T-helper 17 cell (primary cell): ENCODE measurements around the gene KCNJ9. TPM values are rescaled to one million over a fixed set of nuclear protein-coding genes. Genes with fewer than 3 reads are reported as not detected.
A peak's percentile ranks its signal among the peaks of the same experiment; 100 is the strongest.
"Not testable (repeated sequence)": the region's sequence is repeated elsewhere in the genome, so short reads cannot be mapped to it uniquely, and the experiment has no call there.

Experiments
- ATAC-seq: fragments of 150-1000 bp; cut with Tn5 transposase; 2 replicates; pipeline ENCODE4 v1.10.0; 2021; ENCODE audit warnings: mild to moderate bottlenecking, moderate library complexity
- DNase-seq, 3 donors: peaks; one replicate each; pipeline versions ENCODE4 v3.0.0 to v3.0.0-alpha.2; 2020 to 2021
- H3K9me3 ChIP-seq: one replicate; pipeline ENCODE4 v1.7.0; 2013; ENCODE audit warnings: low read length, mild to moderate bottlenecking; ENCODE audit not compliant: control insufficient read depth, poor library complexity, severe bottlenecking
- H3K27ac Mint-ChIP-seq: one replicate; pipeline ENCODE4 v1.8.0; 2022; ENCODE audit warnings: mild to moderate bottlenecking, moderate library complexity, mixed read lengths
- H3K27me3 Mint-ChIP-seq: one replicate; pipeline ENCODE4 v1.8.0; 2022; ENCODE audit warnings: mixed read lengths
- H3K36me3 Mint-ChIP-seq: one replicate; pipeline ENCODE4 v1.8.0; 2022; ENCODE audit warnings: low read depth, mixed read lengths
- H3K4me1 Mint-ChIP-seq: one replicate; pipeline ENCODE4 v1.8.0; 2022; ENCODE audit warnings: mild to moderate bottlenecking, mixed read lengths
- H3K4me3 Mint-ChIP-seq: one replicate; pipeline ENCODE4 v1.8.0; 2022; ENCODE audit warnings: mild to moderate bottlenecking, moderate library complexity, mixed read lengths
- total RNA-seq, 4 donors: library from RNA in 2 of 4; stranded (reverse) in 2 of 4; gene quantifications; one replicate each; pipeline ENCODE4 v1.2.3 and lab custom pipeline; 2022 to 2026

Gene KCNJ9
- total RNA-seq, 2 donors from 2014 or later: not detected

GRCh38 chr1:160105155-160105554 lies 23.8 kb downstream of the KCNJ9 start:
- Mint-ChIP-seq H3K4me1 (peaks cover 15% of the 10 kb centered on the region), H3K27ac (no peak overlapping the region), H3K4me3 (no peak overlapping the region), H3K27me3 (peaks cover 14% of the 10 kb centered on the region), H3K36me3 (no peaks in the 10 kb centered on the region)
- H3K9me3 ChIP-seq: no peaks in the 10 kb centered on the region
- ATAC-seq (no peak), DNase-seq (no peak)

- Mint-ChIP-seq H3K4me1 (peaks cover 7% of the 10 kb centered on the region), H3K4me3 (no peak overlapping the region), H3K27ac (no peak overlapping the region), H3K36me3 (no peaks in the 10 kb centered on the region), H3K27me3 (peaks cover 24% of the 10 kb centered on the region)
- DNase-seq (no peak), ATAC-seq (no peak)
- H3K9me3 ChIP-seq: no peaks in the 10 kb centered on the region
Observed at GRCh38 chr1:160107512-160107911, 26.2 kb downstream of the KCNJ9 start.

DNA sequence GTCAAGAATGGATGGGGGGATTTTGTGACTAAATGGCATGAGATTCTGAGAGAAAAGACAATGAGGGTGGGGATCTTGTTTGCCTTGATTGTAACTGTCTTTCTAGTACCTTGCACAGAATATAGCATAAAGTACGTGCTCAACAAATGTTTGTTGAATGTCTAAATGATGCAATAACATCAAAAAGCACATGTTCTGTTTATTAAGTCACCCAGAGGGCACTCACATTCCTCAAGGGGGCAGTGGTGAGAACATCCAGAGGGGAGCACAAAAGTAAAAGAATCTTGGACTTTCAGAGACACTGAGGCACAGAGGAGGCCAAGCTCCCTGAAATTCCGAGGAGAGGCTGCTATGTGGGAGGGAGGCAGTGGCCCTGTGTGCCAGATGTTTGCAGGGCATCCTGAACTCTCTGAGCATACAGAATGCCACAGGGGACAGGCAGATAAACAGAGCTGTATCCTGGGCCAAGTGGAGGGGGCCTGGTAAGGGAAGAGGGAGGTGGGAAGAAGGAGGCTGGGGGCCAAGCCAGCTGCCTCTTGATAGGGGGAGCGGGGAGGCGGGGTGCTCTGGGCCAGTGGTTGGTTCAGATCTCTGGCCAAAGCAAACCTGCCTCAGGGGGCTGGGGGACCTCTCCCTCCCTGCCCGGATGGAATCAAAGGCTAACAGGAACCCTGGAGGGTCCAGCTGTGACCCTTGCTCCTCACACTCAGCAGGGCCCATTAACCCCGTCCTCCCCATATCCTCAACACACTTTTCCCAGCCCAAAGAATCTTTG lies 27.7 kb downstream of the KCNJ9 start:
- no peaks in the 10 kb centered on the region for H3K9me3 ChIP-seq
- no peaks in the 10 kb centered on the region for H3K36me3 Mint-ChIP-seq

GRCh38 chr1:160109686-160110085 lies 28.3 kb downstream of the KCNJ9 start:
- DNase-seq: no peak
- no peak for ATAC-seq
- peaks cover 1% of the 10 kb centered on the region for H3K36me3 Mint-ChIP-seq
- H3K27ac Mint-ChIP-seq: no peak overlapping the region
- no peak overlapping the region for H3K4me3 Mint-ChIP-seq
- H3K9me3 ChIP-seq: no peaks in the 10 kb centered on the region
- H3K27me3 Mint-ChIP-seq: peaks cover 41% of the 10 kb centered on the region
- peaks cover 9% of the 10 kb centered on the region for H3K4me1 Mint-ChIP-seq

More for the DNA sequence above, 27.7 kb downstream of the KCNJ9 start:
- Mint-ChIP-seq H3K4me3 (no peak overlapping the region), H3K4me1 (peaks cover 8% of the 10 kb centered on the region), H3K27ac (no peak overlapping the region), H3K27me3 (peaks cover 35% of the 10 kb centered on the region)
- DNase-seq (no peak), ATAC-seq (peak; percentile 59)

GRCh38 chr1:160111462-160111861 lies 30.1 kb downstream of the KCNJ9 start:
- H3K27ac Mint-ChIP-seq, H3K9me3 ChIP-seq, H3K4me3 Mint-ChIP-seq, ATAC-seq, H3K36me3 Mint-ChIP-seq, DNase-seq, H3K4me1 Mint-ChIP-seq: not testable (repeated sequence)
- H3K27me3 Mint-ChIP-seq: peaks cover 52% of the 10 kb centered on the region

DNA sequence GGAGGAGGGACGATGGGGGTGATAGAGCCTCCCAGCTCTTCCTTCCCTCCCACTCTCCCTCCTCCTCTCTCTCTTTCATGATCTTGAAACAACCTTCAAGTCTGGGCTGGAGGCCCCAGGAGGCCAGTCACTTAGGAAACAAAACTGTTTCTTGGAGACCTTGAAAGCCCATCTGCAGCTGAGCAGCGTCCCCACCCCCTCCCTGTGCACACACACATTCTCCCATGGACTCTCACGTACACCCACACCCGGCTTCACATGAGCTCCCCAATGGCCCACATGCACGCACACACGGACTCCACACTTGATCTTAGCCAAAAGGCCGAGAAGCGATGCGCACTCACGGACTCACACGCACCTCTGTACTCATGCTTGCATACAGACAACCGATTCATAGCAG lies 31.0 kb downstream of the KCNJ9 start:
- Mint-ChIP-seq H3K27ac (peak overlapping the region; percentile 43), H3K27me3 (peaks cover 55% of the 10 kb centered on the region), H3K4me1 (peaks cover 10% of the 10 kb centered on the region), H3K36me3 (peaks cover 3% of the 10 kb centered on the region), H3K4me3 (no peak overlapping the region)
- no peaks in the 10 kb centered on the region for H3K9me3 ChIP-seq
- DNase-seq (no peak), ATAC-seq (no peak)

GRCh38 chr1:160113407-160113806 lies 32.1 kb downstream of the KCNJ9 start:
- H3K27me3 Mint-ChIP-seq: peaks cover 59% of the 10 kb centered on the region
- H3K27ac Mint-ChIP-seq: no peak overlapping the region
- H3K9me3 ChIP-seq: no peaks in the 10 kb centered on the region
- ATAC-seq (no peak), DNase-seq (no peak)
- H3K36me3 Mint-ChIP-seq: peaks cover 3% of the 10 kb centered on the region
- H3K4me1 Mint-ChIP-seq: peaks cover 10% of the 10 kb centered on the region
- H3K4me3 Mint-ChIP-seq: no peak overlapping the region

DNA sequence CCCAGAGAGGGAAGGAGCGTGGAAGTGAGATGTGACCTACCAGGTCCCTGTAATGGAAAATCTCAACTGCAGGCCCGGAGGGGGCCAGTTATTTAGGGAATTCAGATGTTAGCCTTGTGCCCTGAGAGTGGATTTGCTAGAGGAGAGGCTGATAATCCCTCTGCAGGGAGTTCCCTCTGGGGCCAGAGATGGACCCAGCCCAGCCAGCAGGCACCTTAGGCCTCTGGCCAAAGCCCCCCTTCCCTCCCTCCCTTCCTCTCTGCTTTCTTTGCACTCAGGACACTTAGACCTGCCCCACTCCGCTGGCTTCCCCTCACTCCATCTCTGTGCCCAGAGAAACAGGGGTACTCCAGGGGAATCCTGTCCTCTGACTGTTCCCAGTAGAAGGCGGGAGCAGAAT lies 32.7 kb downstream of the KCNJ9 start:
- DNase-seq: no peak
- Mint-ChIP-seq H3K27me3 (peaks cover 59% of the 10 kb centered on the region), H3K27ac (no peak overlapping the region), H3K4me1 (peaks cover 7% of the 10 kb centered on the region), H3K4me3 (no peak overlapping the region), H3K36me3 (peaks cover 3% of the 10 kb centered on the region)
- ATAC-seq: no peak
- H3K9me3 ChIP-seq: no peaks in the 10 kb centered on the region

GRCh38 chr1:160115545-160116282 lies 34.4 kb downstream of the KCNJ9 start, which contains the start of gene ATP1A2:
ATP1A2 (plus strand) TSS chr1:160115759; CDS start chr1:160115862, 103 bp downstream.
- Mint-ChIP-seq H3K27me3 (peaks cover 52% of the 10 kb centered on the region), H3K27ac (no peak within 1 kb of the TSS), H3K4me1 (peaks cover 6% of the 10 kb centered on the region), H3K36me3 (peaks cover 3% of the 10 kb centered on the region), H3K4me3 (no peak within 1 kb of the TSS)
- H3K9me3 ChIP-seq: no peaks in the 10 kb centered on the region
- no peak for DNase-seq
- no peak for ATAC-seq

- H3K4me3 Mint-ChIP-seq: no peak overlapping the region
- H3K4me1 Mint-ChIP-seq: peaks cover 5% of the 10 kb centered on the region
- H3K9me3 ChIP-seq: no peaks in the 10 kb centered on the region
- H3K36me3 Mint-ChIP-seq: peaks cover 3% of the 10 kb centered on the region
- peaks cover 50% of the 10 kb centered on the region for H3K27me3 Mint-ChIP-seq
- ATAC-seq (no peak), DNase-seq (no peak)
- no peak overlapping the region for H3K27ac Mint-ChIP-seq
Observed at GRCh38 chr1:160116283-160117147, 35.2 kb downstream of the KCNJ9 start.

DNA sequence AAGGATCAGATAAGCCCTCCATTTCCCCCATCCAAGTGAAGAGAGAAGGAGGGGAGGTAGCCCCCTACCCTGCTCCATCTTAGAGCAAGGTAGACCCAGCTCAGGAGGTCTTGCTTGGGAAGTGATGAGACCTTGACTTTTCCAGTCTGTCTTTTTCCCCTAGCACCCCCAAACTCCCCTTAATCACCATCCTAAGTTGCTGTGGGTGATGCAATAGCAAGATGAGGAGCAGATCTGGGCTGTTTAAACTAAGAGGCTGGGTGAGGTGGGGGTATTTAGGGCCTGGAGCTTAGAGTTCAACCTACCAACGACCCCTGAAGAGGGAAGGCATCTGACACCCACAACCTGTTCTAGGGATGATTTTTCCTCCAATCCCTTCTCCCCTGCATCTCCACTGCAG lies 36.0 kb downstream of the KCNJ9 start:
- H3K27ac Mint-ChIP-seq: no peak overlapping the region
- no peaks in the 10 kb centered on the region for H3K9me3 ChIP-seq
- peaks cover 5% of the 10 kb centered on the region for H3K4me1 Mint-ChIP-seq
- H3K27me3 Mint-ChIP-seq: peaks cover 50% of the 10 kb centered on the region
- DNase-seq: no peak
- H3K4me3 Mint-ChIP-seq: no peak overlapping the region
- ATAC-seq: no peak
- H3K36me3 Mint-ChIP-seq: peaks cover 3% of the 10 kb centered on the region

DNA sequence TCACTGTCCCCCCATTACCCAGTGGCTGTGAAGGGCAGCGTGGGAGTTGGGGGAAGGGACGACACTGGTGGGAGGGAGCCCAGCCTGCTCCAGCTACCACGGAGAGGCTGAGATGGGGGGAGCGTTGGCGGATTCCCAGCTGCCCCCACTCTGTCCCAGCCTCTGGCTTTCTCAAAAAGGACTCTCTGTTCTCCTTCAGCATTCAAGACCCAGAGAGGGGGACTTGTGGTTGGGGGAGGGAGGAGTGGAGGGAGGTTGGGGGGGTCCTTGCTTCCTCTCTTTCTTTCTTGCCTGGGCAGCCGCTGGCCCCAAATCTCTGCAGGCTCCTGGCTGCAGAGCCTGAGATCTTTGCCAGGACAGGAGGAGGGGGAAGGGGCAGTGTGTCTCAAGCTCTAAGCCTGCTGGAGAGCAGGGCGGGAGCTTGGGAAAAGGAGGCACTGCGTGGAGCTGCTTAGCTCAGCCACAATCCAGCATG lies 36.4 kb downstream of the KCNJ9 start:
- no peaks in the 10 kb centered on the region for H3K9me3 ChIP-seq
- DNase-seq (no peak), ATAC-seq (no peak)
- no peak overlapping the region for H3K4me3 Mint-ChIP-seq
- peaks cover 46% of the 10 kb centered on the region for H3K27me3 Mint-ChIP-seq
- H3K27ac Mint-ChIP-seq: no peak overlapping the region
- peaks cover 5% of the 10 kb centered on the region for H3K4me1 Mint-ChIP-seq
- peaks cover 3% of the 10 kb centered on the region for H3K36me3 Mint-ChIP-seq

DNA sequence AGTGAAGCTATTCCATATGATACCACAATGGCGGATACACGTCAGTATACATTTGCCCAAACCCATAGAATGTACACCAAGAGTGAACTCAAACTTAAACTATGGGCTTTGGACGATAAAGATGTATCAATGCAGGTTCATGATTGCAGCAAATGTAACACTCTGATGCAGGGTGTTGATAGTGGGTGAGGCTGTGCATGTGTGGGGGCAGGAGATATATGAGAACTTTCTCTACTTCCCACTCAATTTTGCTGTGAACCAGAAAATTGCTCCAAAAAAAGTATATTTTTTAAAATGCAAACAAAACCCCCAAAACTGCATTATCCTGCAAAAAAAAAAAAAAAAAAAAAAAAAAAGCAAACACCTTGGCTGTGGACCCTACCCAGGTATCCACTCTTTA lies 37.6 kb downstream of the KCNJ9 start:
- DNase-seq: no peak
- no peak overlapping the region for H3K4me3 Mint-ChIP-seq
- peaks cover 48% of the 10 kb centered on the region for H3K27me3 Mint-ChIP-seq
- peaks cover 2% of the 10 kb centered on the region for H3K4me1 Mint-ChIP-seq
- no peak overlapping the region for H3K27ac Mint-ChIP-seq
- ATAC-seq: no peak
- H3K36me3 Mint-ChIP-seq: peaks cover 3% of the 10 kb centered on the region
- H3K9me3 ChIP-seq: no peaks in the 10 kb centered on the region
